Cardiac fibroblast (primary cell): ENCODE measurements around the gene SFXN4.
A peak's percentile ranks its signal among the peaks of the same experiment; 100 is the strongest.
"Not testable (repeated sequence)": the region's sequence is repeated elsewhere in the genome, so short reads cannot be mapped to it uniquely, and the experiment has no call there.

Experiments
- DNase-seq, 2 donors: peaks; one replicate each; pipeline versions ENCODE4 v3.0.0 to v3.0.0-alpha.2; 2010; ENCODE audit warnings: low read depth in 2 of 2
- H3K4me3 ChIP-seq, 2 donors: replicated peaks in 1 of 2; 1 replicate in 1 of 2; 2 replicates in 1 of 2; pipeline ENCODE4 v1.5.1; 2011; ENCODE audit warnings: low read depth in 2 of 2, low read length in 2 of 2, mild to moderate bottlenecking in 2 of 2, moderate library complexity in 1 of 2
- CTCF ChIP-seq: IDR thresholded peaks from one replicate; pipeline ENCODE4 v1.5.1; 2011; ENCODE audit warnings: low read depth, mild to moderate bottlenecking, low read length, inconsistent platforms

The SFXN4 gene

GRCh38 chr10:119190954-119191785, 25.7 kb upstream of the SFXN4 start:
- TF ChIP-seq CTCF, result no peak
- H3K4me3 ChIP-seq, result no peak overlapping the region
- DNase-seq, result no peak

- DNase-seq, result peak; percentile 90 to 98
- H3K4me3 ChIP-seq, result no peak overlapping the region
- TF ChIP-seq CTCF, result no peak
These were observed 24.8 kb upstream of the SFXN4 start for GRCh38 chr10:119190353-119190752.

- peak; percentile 65 to 84 for DNase-seq
- no peak overlapping the region for H3K4me3 ChIP-seq
- no peak for TF ChIP-seq CTCF
These were observed 24.3 kb upstream of the SFXN4 start for GRCh38 chr10:119189811-119190282.

- no peak overlapping the region for H3K4me3 ChIP-seq
- DNase-seq, result no peak
- no peak for TF ChIP-seq CTCF
These were observed 18.3 kb upstream of the SFXN4 start for GRCh38 chr10:119183664-119184412.

GRCh38 chr10:119180850-119181400, 15.4 kb upstream of the SFXN4 start:
- H3K4me3 ChIP-seq, DNase-seq: not testable (repeated sequence)

GRCh38 chr10:119178372-119179119, 13.0 kb upstream of the SFXN4 start, which contains the start of gene PRDX3:
Gene PRDX3 (minus strand): TSS chr10:119178812. CDS start chr10:119178790, 22 bp downstream.
- TF ChIP-seq CTCF, result no peak
- H3K4me3 ChIP-seq, result peak within 1 kb of the TSS; percentile 91 to 99
- peak; percentile 90 to 92 for DNase-seq
